HFFc6 (cell line): ENCODE data around the gene WNT7A. TPM values are rescaled to one million over a fixed set of nuclear protein-coding genes. Genes with fewer than 3 reads are reported as not detected.

Experiments used
- DNase-seq: peaks from one replicate; pipeline ENCODE4 v3.0.0-alpha.2; 2018
- H3K27ac Mint-ChIP-seq: 2 replicates; pipeline ENCODE4 v1.8.0; 2020; ENCODE audit warnings: mild to moderate bottlenecking, mixed read lengths
- H3K27me3 Mint-ChIP-seq: 2 replicates; pipeline ENCODE4 v1.8.0; 2021; ENCODE audit warnings: mild to moderate bottlenecking, moderate library complexity, mixed read lengths; ENCODE audit not compliant: insufficient read depth
- H3K36me3 Mint-ChIP-seq: 2 replicates; pipeline ENCODE4 v1.8.0; 2021; ENCODE audit warnings: low read depth, mixed read lengths
- H3K4me1 Mint-ChIP-seq: 2 replicates; pipeline ENCODE4 v1.8.0; 2020; ENCODE audit warnings: low read depth, mixed read lengths
- H3K4me3 Mint-ChIP-seq: 2 replicates; pipeline ENCODE4 v1.8.0; 2020; ENCODE audit warnings: mild to moderate bottlenecking, moderate library complexity, mixed read lengths
- H3K9me3 Mint-ChIP-seq: 2 replicates; pipeline ENCODE4 v1.8.0; 2020; ENCODE audit warnings: mild to moderate bottlenecking, mixed read lengths
- CTCF ChIP-seq: fragments of 200-600 bp; sonication (generic); IDR thresholded peaks from 2 replicates; pipeline ENCODE4 v1.5.0; 2021; ENCODE audit warnings: antibody characterized with exemption, mild to moderate bottlenecking
- total RNA-seq, 6 experiments: library from RNA; stranded (reverse); fragmentation: NEBNext Ultra II Directional; extraction: Animal tissue kit (Norgen Biotek cat#: 25700); gene quantifications; 2 replicates in 1 of 6; 3 replicates in 5 of 6; pipeline ENCODE4 v1.2.3, GENCODE V29; 2021

The WNT7A gene
- total RNA-seq, 6 experiments from 2014 or later: not detected

GRCh38 chr3:13869761-13870343, 10.0 kb downstream of the WNT7A start:
- Mint-ChIP-seq H3K27me3 (peaks cover 29% of the 10 kb centered on the region), H3K27ac (no peak overlapping the region), H3K4me3 (no peak overlapping the region), H3K9me3 (peaks cover 4% of the 10 kb centered on the region; the same call in 1 of the 2 replicates), H3K4me1 (no peaks in the 10 kb centered on the region), H3K36me3 (no peaks in the 10 kb centered on the region)
- no peak for TF ChIP-seq CTCF
- no peak for DNase-seq

- Mint-ChIP-seq H3K9me3 (peaks cover 4% of the 10 kb centered on the region; the same call in 1 of the 2 replicates), H3K36me3 (no peaks in the 10 kb centered on the region), H3K4me1 (no peaks in the 10 kb centered on the region), H3K27me3 (peaks cover 31% of the 10 kb centered on the region), H3K4me3 (no peak overlapping the region), H3K27ac (no peak overlapping the region)
- no peak for TF ChIP-seq CTCF
- no peak for DNase-seq
These were observed 10.8 kb downstream of the WNT7A start for GRCh38 chr3:13868844-13869724.

GRCh38 chr3:13867732-13868131, 12.1 kb downstream of the WNT7A start:
- Mint-ChIP-seq H3K36me3 (no peaks in the 10 kb centered on the region), H3K4me3 (no peak overlapping the region), H3K9me3 (peaks cover 4% of the 10 kb centered on the region; the same call in 1 of the 2 replicates), H3K27me3 (peaks cover 27% of the 10 kb centered on the region), H3K4me1 (no peaks in the 10 kb centered on the region), H3K27ac (no peak overlapping the region)
- no peak for DNase-seq
- TF ChIP-seq CTCF: no peak

- no peak for TF ChIP-seq CTCF
- Mint-ChIP-seq H3K9me3 (peaks cover under 1% of the 10 kb centered on the region; the same call in 1 of the 2 replicates), H3K27me3 (peaks cover 26% of the 10 kb centered on the region), H3K4me1 (no peaks in the 10 kb centered on the region), H3K4me3 (no peak overlapping the region), H3K27ac (no peak overlapping the region), H3K36me3 (no peaks in the 10 kb centered on the region)
- DNase-seq: no peak
These were observed 13.6 kb downstream of the WNT7A start for GRCh38 chr3:13866041-13866965.

- no peak overlapping the region for H3K27ac Mint-ChIP-seq
- no peak overlapping the region for H3K4me3 Mint-ChIP-seq
- DNase-seq: no peak
- H3K27me3 Mint-ChIP-seq: peaks cover 28% of the 10 kb centered on the region
- H3K4me1 Mint-ChIP-seq: no peaks in the 10 kb centered on the region
- H3K9me3 Mint-ChIP-seq: no peaks in the 10 kb centered on the region
- H3K36me3 Mint-ChIP-seq: no peaks in the 10 kb centered on the region
- no peak for TF ChIP-seq CTCF
These were observed 14.3 kb downstream of the WNT7A start for GRCh38 chr3:13865581-13865980.
